GM12892 (cell line): ENCODE data around the gene HEXIM2.

Experiments used
- POLR2A ChIP-seq: IDR thresholded peaks from 2 replicates; pipeline ENCODE4 v1.6.1; 2011; ENCODE audit warnings: low read depth, low read length, control low read depth
- TAF1 ChIP-seq: IDR thresholded peaks from 2 replicates; pipeline ENCODE4 v1.6.1; 2011; ENCODE audit warnings: low read depth, mild to moderate bottlenecking, control low read depth, low read length, borderline replicate concordance

DNA sequence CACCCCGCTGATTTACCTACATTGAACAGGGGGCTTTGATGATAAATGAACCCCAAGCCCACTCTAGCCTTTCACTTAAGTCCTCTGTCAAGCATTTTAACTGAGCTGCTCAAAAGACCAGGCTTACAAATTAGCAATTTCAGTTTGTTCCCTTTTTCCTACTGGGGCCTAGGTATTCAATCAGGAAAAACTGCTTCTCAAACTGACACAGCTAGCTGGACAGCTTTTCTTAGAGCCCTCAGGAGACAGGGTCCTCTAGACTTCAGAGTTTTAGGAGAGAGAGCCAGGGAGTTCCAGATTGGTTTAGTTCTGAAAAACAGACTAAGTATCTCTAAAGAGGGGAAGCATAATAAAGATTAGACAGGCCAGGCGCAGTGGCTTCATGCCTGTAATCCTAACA lies 6.2 kb upstream of the HEXIM2 start:
- TF ChIP-seq TAF1 (no peak), POLR2A (no peak)
